IMR-90 (cell line): ENCODE results near the gene SLC35F3.

Experiments
- CHD1 ChIP-seq: IDR thresholded peaks from 2 replicates; pipeline ENCODE4 v1.6.1; 2012; ENCODE audit warnings: low read depth, low read length, improper control_type of control experiment
- CTCF ChIP-seq: conservative IDR thresholded peaks from 2 replicates; pipeline ENCODE4 v1.5.1; 2012; ENCODE audit warnings: mild to moderate bottlenecking, low read depth, low read length, improper control_type of control experiment
- ELK1 ChIP-seq: fragments of 150-350 bp; IDR thresholded peaks from 2 replicates; pipeline ENCODE4 v1.6.1; 2016; ENCODE audit warnings: low read depth, mild to moderate bottlenecking, low read length, moderate library complexity, borderline replicate concordance
- FOS ChIP-seq: fragments of 150-350 bp; IDR thresholded peaks from 2 replicates; pipeline ENCODE4 v1.6.1; 2016; ENCODE audit warnings: low read depth, low read length
- MAFK ChIP-seq: IDR thresholded peaks from 2 replicates; pipeline ENCODE4 v1.6.1; 2012; ENCODE audit warnings: low read depth, low read length, improper control_type of control experiment
- MXI1 ChIP-seq: IDR thresholded peaks from 2 replicates; pipeline ENCODE4 v1.6.1; 2012; ENCODE audit warnings: low read depth, mild to moderate bottlenecking, low read length, moderate library complexity, borderline replicate concordance
- NFE2L2 ChIP-seq: fragments of 150-350 bp; IDR thresholded peaks from 2 replicates; pipeline ENCODE4 v1.6.1; 2016; ENCODE audit warnings: low read depth, mild to moderate bottlenecking, low read length
- POLR2A ChIP-seq: IDR thresholded peaks from 2 replicates; pipeline ENCODE4 v1.6.1; 2012; ENCODE audit warnings: mild to moderate bottlenecking, low read depth, low read length
- RAD21 ChIP-seq: IDR thresholded peaks from 2 replicates; pipeline ENCODE4 v1.6.1; 2012; ENCODE audit warnings: low read length, improper control_type of control experiment
- RCOR1 ChIP-seq: IDR thresholded peaks from 2 replicates; pipeline ENCODE4 v1.6.1; 2012; ENCODE audit warnings: mild to moderate bottlenecking, low read length, improper control_type of control experiment; ENCODE audit not compliant: insufficient replicate concordance
- RFX5 ChIP-seq: IDR thresholded peaks from 2 replicates; pipeline ENCODE4 v1.8.0; 2012; ENCODE audit warnings: low read depth, mild to moderate bottlenecking, low read length, moderate library complexity
- SMC3 ChIP-seq: fragments of 150-350 bp; IDR thresholded peaks from 2 replicates; pipeline ENCODE4 v1.6.1; 2016; ENCODE audit warnings: low read depth, mild to moderate bottlenecking, antibody characterized with exemption, low read length, moderate library complexity
- USF2 ChIP-seq: fragments of 150-350 bp; IDR thresholded peaks from 2 replicates; pipeline ENCODE4 v1.6.1; 2017; ENCODE audit warnings: mild to moderate bottlenecking, antibody characterized with exemption, low read length, low read depth

GRCh38 chr1:233940908-233941307, 36.4 kb downstream of the SLC35F3 start:
- TF ChIP-seq POLR2A (no peak), CTCF (no peak), CHD1 (no peak), MAFK (no peak), MXI1 (no peak), NFE2L2 (no peak), RAD21 (no peak), USF2 (no peak), RCOR1 (no peak), RFX5 (no peak), FOS (no peak), SMC3 (no peak), ELK1 (no peak)
